HG03135 (cell line): Measurements from ENCODE around the gene PDXDC1.
"Not testable (repeated sequence)": the region's sequence is repeated elsewhere in the genome, so short reads cannot be mapped to it uniquely, and the experiment has no call there.

Source experiments
- ATAC-seq: cut with Tn5 transposase; IDR thresholded peaks from one replicate; pipeline ENCODE4 v1.9.1; 2021; ENCODE audit warnings: mild to moderate bottlenecking, moderate library complexity; ENCODE audit not compliant: unreplicated experiment

Gene PDXDC1

GRCh38 chr16:15057681-15058417, 83.0 kb downstream of the PDXDC1 start:
- ATAC-seq: no peak

GRCh38 chr16:15059324-15059723, 84.5 kb downstream of the PDXDC1 start:
- ATAC-seq: no peak

- not testable (repeated sequence) for ATAC-seq
Observed at GRCh38 chr16:15062085-15062810, 87.4 kb downstream of the PDXDC1 start.

- not testable (repeated sequence) for ATAC-seq
Observed at GRCh38 chr16:15065961-15066360, 91.1 kb downstream of the PDXDC1 start.

GRCh38 chr16:15066690-15067089, 91.9 kb downstream of the PDXDC1 start:
- not testable (repeated sequence) for ATAC-seq

GRCh38 chr16:15071013-15071412, 96.2 kb downstream of the PDXDC1 start:
- ATAC-seq: not testable (repeated sequence)

GRCh38 chr16:15071916-15072769, 97.3 kb downstream of the PDXDC1 start:
- not testable (repeated sequence) for ATAC-seq

- ATAC-seq: no peak
Observed at GRCh38 chr16:15073101-15073500, 98.3 kb downstream of the PDXDC1 start.

- not testable (repeated sequence) for ATAC-seq
Observed at GRCh38 chr16:15076161-15076560, 101.3 kb downstream of the PDXDC1 start.

GRCh38 chr16:15080883-15081282, 106.1 kb downstream of the PDXDC1 start:
- not testable (repeated sequence) for ATAC-seq

- not testable (repeated sequence) for ATAC-seq
Observed at GRCh38 chr16:15082788-15083187, 108.0 kb downstream of the PDXDC1 start.

- not testable (repeated sequence) for ATAC-seq
Observed at GRCh38 chr16:15090663-15091269, 115.9 kb downstream of the PDXDC1 start.

- not testable (repeated sequence) for ATAC-seq
Observed at GRCh38 chr16:15093571-15093954, 118.7 kb downstream of the PDXDC1 start.

GRCh38 chr16:15093955-15094827, 119.4 kb downstream of the PDXDC1 start, which contains the start of gene RRN3:
Gene RRN3 (minus strand): TSS chr16:15094272. CDS start chr16:15094233, 39 bp downstream.
- ATAC-seq: peak; percentile 98

GRCh38 chr16:15096583-15096972, 121.8 kb downstream of the PDXDC1 start:
- not testable (repeated sequence) for ATAC-seq

- not testable (repeated sequence) for ATAC-seq
Observed at GRCh38 chr16:15099366-15099909, 124.6 kb downstream of the PDXDC1 start.

- not testable (repeated sequence) for ATAC-seq
Observed at GRCh38 chr16:15100372-15100987, 125.7 kb downstream of the PDXDC1 start.

GRCh38 chr16:15127641-15128425, 153.0 kb downstream of the PDXDC1 start:
- ATAC-seq: not testable (repeated sequence)
